ENCODE measurements around the gene SPO11. TPM values are rescaled to one million over a fixed set of nuclear protein-coding genes. Genes with fewer than 3 reads are reported as not detected.

Gene SPO11
- total and polyA plus RNA-seq, 2 experiments from 2014 or later: not detected

- Mint-ChIP-seq H3K9me3 (no peaks in the 10 kb centered on the region), H3K36me3 (ENCODE audit: low read depth) (no peaks in the 10 kb centered on the region), H3K4me1 (peaks cover 41% of the 10 kb centered on the region), H3K27ac (no peak overlapping the region), H3K27me3 (ENCODE audit: insufficient read depth, low read depth, poor library complexity) (peaks cover 19% of the 10 kb centered on the region), H3K4me3 (no peak overlapping the region)
- H3K36me3 ChIP-seq (ENCODE audit: insufficient read depth): no peaks in the 10 kb centered on the region
- no peak overlapping the region for H3K4me2 ChIP-seq
- peak; percentile 75 for DNase-seq (ENCODE audit: low spot score)
- no peaks in the 10 kb centered on the region for H3K9me2 ChIP-seq (ENCODE audit: insufficient read depth)
- no peak overlapping the region for H2AFZ ChIP-seq
- no peaks in the 10 kb centered on the region for H4K20me1 ChIP-seq (replicated peaks; ENCODE audit: insufficient read depth)
- ATAC-seq: peak; percentile 95
- H3K4me3 ChIP-seq: no peak overlapping the region
- peaks cover 9% of the 10 kb centered on the region; the same call in 1 of the 2 replicates for H3K4me1 ChIP-seq (ENCODE audit: insufficient read depth)
- H3K79me2 ChIP-seq (replicated peaks; ENCODE audit: insufficient read depth): no peaks in the 10 kb centered on the region
- H3F3A ChIP-seq (replicated peaks; ENCODE audit: low read depth): no peaks in the 10 kb centered on the region
- H3K27me3 ChIP-seq (ENCODE audit: insufficient read depth): no peaks in the 10 kb centered on the region
- no peak overlapping the region for H3K27ac ChIP-seq (ENCODE audit: low read depth)
- TF ChIP-seq, protein P1, sequence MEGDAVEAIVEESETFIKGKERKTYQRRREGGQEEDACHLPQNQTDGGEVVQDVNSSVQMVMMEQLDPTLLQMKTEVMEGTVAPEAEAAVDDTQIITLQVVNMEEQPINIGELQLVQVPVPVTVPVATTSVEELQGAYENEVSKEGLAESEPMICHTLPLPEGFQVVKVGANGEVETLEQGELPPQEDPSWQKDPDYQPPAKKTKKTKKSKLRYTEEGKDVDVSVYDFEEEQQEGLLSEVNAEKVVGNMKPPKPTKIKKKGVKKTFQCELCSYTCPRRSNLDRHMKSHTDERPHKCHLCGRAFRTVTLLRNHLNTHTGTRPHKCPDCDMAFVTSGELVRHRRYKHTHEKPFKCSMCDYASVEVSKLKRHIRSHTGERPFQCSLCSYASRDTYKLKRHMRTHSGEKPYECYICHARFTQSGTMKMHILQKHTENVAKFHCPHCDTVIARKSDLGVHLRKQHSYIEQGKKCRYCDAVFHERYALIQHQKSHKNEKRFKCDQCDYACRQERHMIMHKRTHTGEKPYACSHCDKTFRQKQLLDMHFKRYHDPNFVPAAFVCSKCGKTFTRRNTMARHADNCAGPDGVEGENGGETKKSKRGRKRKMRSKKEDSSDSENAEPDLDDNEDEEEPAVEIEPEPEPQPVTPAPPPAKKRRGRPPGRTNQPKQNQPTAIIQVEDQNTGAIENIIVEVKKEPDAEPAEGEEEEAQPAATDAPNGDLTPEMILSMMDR (conservative IDR thresholded peaks at IDR 0.05; ENCODE audit: low read depth in 2 of 2): peak; percentile 54 to 70
- no peak for TF ChIP-seq ZNF331 (CRISPR knock-in tag; IDR thresholded peaks at IDR 0.05; ENCODE audit: low read depth)
Measured at GRCh38 chr20:57291003-57291402, 38.6 kb upstream of the SPO11 start.

DNA sequence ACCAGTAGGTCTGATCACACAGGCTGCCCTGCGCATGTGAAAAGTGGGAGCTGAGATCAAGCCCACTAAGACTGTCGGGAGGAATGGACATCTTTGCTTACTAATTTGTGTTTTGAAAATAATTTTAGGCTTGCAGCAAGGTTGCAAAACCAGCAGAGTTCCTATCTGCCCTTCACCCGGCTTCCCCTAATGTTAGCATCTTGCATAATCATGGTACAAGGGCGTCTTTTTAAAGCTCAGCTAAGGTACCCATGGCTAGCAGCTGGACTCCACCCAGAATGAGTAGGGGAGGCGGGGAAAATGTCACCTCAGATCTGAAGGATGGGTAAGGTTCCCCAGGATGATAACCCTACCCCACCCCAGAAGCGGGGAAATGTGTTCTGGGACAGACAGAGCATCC lies 37.9 kb upstream of the SPO11 start:
- Histone ChIP-seq H2AFZ (no peak overlapping the region), H4K20me1 (replicated peaks; ENCODE audit: insufficient read depth) (no peaks in the 10 kb centered on the region), H3K4me3 (no peak overlapping the region), H3K27me3 (ENCODE audit: insufficient read depth) (no peaks in the 10 kb centered on the region), H3K36me3 (ENCODE audit: insufficient read depth) (no peaks in the 10 kb centered on the region), H3K27ac (ENCODE audit: low read depth) (no peak overlapping the region), H3K4me2 (no peak overlapping the region), H3K79me2 (replicated peaks; ENCODE audit: insufficient read depth) (no peaks in the 10 kb centered on the region), H3F3A (replicated peaks; ENCODE audit: low read depth) (no peaks in the 10 kb centered on the region), H3K4me1 (ENCODE audit: insufficient read depth) (peaks cover 9% of the 10 kb centered on the region; the same call in 1 of the 2 replicates), H3K9me2 (ENCODE audit: insufficient read depth) (no peaks in the 10 kb centered on the region)
- peaks cover 41% of the 10 kb centered on the region for H3K4me1 Mint-ChIP-seq
- no peaks in the 10 kb centered on the region for H3K9me3 Mint-ChIP-seq
- no peak overlapping the region for H3K27ac Mint-ChIP-seq
- no peak overlapping the region for H3K4me3 Mint-ChIP-seq
- peaks cover 19% of the 10 kb centered on the region for H3K27me3 Mint-ChIP-seq (ENCODE audit: insufficient read depth, low read depth, poor library complexity)
- H3K36me3 Mint-ChIP-seq (ENCODE audit: low read depth): no peaks in the 10 kb centered on the region
- DNase-seq (ENCODE audit: low spot score): no peak
- ATAC-seq: no peak
- no peak for TF ChIP-seq POLR2AphosphoS5 (IDR thresholded peaks at IDR 0.05; ENCODE audit: low read depth)
- TF ChIP-seq CREB1 (CRISPR knock-in tag; IDR thresholded peaks at IDR 0.05; ENCODE audit: low read depth): no peak
- TF ChIP-seq ZNF462 (CRISPR knock-in tag; IDR thresholded peaks at IDR 0.05): no peak
- TF ChIP-seq, protein P2, sequence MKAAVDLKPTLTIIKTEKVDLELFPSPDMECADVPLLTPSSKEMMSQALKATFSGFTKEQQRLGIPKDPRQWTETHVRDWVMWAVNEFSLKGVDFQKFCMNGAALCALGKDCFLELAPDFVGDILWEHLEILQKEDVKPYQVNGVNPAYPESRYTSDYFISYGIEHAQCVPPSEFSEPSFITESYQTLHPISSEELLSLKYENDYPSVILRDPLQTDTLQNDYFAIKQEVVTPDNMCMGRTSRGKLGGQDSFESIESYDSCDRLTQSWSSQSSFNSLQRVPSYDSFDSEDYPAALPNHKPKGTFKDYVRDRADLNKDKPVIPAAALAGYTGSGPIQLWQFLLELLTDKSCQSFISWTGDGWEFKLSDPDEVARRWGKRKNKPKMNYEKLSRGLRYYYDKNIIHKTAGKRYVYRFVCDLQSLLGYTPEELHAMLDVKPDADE (IDR thresholded peaks at IDR 0.05): no peak
- TF ChIP-seq, protein P3, sequence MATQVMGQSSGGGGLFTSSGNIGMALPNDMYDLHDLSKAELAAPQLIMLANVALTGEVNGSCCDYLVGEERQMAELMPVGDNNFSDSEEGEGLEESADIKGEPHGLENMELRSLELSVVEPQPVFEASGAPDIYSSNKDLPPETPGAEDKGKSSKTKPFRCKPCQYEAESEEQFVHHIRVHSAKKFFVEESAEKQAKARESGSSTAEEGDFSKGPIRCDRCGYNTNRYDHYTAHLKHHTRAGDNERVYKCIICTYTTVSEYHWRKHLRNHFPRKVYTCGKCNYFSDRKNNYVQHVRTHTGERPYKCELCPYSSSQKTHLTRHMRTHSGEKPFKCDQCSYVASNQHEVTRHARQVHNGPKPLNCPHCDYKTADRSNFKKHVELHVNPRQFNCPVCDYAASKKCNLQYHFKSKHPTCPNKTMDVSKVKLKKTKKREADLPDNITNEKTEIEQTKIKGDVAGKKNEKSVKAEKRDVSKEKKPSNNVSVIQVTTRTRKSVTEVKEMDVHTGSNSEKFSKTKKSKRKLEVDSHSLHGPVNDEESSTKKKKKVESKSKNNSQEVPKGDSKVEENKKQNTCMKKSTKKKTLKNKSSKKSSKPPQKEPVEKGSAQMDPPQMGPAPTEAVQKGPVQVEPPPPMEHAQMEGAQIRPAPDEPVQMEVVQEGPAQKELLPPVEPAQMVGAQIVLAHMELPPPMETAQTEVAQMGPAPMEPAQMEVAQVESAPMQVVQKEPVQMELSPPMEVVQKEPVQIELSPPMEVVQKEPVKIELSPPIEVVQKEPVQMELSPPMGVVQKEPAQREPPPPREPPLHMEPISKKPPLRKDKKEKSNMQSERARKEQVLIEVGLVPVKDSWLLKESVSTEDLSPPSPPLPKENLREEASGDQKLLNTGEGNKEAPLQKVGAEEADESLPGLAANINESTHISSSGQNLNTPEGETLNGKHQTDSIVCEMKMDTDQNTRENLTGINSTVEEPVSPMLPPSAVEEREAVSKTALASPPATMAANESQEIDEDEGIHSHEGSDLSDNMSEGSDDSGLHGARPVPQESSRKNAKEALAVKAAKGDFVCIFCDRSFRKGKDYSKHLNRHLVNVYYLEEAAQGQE (IDR thresholded peaks at IDR 0.05; ENCODE audit: unreplicated experiment): no peak
- TF ChIP-seq STAT1 (IDR thresholded peaks at IDR 0.05; ENCODE audit: unreplicated experiment): no peak
- TF ChIP-seq ZNF331 (CRISPR knock-in tag; IDR thresholded peaks at IDR 0.05; ENCODE audit: low read depth): no peak

Data from GM23338 (cell line).